Measurements from ENCODE around the gene MOB3C.
"Not testable (repeated sequence)": the region's sequence is repeated elsewhere in the genome, so short reads cannot be mapped to it uniquely, and the experiment has no call there.

Gene MOB3C

DNA sequence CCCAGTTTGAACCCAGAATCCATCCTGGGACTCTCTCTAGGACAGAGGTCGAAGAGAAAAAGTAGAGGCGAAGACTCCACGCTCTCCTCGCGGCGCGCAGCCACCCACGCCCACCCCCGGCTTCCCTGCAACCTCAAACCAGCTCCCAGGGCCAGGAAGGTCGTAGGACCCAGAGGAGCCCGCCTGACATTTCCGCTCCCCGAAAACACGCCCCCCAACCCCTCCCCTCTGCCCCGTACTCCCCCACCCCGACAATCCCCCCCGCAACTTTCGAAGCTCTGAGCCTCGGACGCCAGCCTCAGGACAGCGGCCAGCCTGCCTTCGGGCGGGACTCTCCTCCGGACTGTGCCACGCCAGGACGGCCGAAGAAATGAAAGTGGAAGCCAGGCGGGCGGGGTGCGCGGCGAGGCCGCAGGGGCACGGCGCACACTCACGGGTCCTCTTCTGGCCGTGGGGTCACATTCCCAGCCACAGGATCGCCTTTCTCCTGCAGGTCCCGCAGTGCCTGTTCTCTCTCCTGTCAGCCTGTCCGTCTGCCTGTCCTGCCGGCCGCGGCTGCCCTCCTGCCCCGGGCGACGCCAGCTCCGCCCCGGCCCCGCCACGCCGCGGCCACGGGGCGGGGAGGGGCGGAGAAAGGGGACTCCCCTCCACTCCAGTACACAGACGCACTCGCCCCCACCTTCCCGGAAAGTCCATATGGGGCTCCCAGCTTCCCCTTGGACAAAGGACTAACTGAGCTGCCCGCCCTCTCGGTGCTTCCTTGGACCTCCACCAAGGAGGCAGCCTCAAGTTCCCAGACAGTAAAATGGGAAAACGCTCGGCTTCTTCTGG, at the start of gene MOB3C:
MOB3C (minus strand) TSS at position 535 of the 831 bp plus-strand sequence. CDS start 3,490 bp downstream, outside the sequence.
- peak; percentile 29 to 51 for DNase-seq (ENCODE audit: low read depth in 2 of 2)

DNA sequence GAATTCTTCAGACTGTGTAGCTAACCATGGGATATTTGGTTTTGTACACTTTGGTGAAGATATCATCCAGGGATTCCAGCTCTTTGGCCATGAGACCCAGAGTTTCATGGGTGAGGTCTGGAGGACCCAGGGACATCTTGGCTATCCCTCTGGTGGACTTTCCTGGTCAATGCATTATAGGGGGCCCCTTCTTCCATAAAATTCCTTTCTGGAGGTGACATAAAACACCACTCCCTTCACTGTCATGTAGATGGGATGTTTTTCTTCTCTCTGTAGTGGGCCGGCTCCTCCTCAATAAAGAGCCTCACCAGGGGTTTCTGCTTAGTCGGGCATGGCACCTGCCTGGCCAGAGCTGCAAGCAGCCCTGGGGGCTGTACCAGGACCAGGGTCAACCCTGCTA, 49.4 kb upstream of the MOB3C start:
- no peak for DNase-seq (ENCODE audit: low read depth in 2 of 2)

DNA sequence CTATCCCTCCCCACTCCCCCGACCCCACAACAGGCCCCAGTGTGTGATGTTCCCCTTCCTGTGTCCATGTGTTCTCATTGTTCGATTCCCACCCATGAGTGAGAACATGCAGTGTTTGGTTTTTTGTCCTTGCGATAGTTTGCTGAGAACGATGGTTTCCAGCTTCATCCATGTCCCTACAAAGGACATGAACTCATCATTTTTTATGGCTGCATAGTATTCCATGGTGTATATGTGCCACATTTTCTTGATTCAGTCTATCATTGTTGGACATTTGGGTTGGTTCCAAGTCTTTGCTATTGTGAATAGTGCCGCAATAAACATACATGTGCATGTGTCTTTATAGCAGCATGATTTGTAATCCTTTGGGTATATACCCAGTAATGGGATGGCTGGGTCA, 46.3 kb upstream of the MOB3C start:
- DNase-seq (ENCODE audit: low read depth in 2 of 2) = not testable (repeated sequence)

DNA sequence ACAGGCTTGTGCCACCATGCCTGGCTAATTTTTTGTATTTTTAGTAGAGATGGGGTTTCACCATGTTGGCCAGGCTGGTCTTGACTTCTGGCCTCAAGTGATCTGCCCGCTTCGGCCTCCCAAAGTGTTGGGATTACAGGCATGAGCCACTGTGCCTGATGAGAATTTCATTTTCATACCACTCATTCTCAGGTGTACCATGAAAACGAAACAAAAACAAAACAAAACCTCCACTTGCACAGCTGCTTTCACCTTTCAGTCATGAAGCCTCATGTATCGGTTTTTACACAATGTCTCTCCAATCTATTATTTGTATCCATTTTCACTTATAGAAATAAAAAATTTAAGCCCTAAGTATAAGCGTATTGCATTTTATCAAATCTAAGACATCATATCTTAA, 43.5 kb upstream of the MOB3C start:
- not testable (repeated sequence) for DNase-seq (ENCODE audit: low read depth in 2 of 2)

DNA sequence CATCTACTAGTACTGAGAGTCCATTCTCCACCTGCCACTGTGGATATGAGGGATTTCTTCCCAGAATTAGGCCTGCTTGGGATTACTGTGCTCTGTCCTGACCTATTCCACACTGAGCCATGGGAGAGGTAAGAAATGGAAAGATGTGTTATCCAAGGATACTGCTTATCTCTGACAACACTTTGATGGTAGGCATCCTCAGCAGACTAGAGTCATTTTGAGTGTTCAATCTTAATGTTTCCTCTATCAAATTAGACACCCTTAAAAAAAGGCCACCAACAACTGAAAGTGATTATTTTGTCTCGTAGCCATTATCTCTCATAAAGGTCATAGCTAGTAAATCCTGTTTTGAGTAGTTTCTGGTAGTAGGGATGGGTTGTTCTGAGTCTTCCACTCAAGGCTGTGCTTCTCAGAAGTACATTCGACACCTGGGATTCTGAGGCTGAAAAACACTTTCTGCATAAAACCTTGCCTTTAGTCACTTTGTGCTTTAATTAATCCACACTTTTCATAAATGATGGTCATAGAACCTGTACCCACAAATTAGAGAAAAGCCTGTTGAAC, 42.8 kb upstream of the MOB3C start:
- DNase-seq (ENCODE audit: low read depth in 2 of 2) = no peak

DNA sequence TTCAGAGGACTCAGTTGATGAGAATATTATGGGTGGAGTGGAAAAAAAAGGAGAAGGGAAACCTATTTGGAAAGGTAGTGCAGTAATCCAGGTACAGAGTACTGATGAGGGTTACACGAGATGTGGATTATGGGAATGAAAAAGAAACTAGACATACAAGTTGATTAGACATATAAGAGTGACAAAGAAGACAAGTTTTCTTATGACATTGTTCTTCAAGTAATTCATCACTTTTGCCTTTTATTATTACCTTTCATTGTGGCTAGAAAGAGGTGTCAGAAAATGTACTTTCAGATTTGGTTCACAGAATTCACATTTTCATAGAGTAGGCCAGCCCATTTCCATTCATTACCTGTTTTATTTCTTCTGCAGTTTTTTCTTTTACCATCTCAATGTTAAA, 41.2 kb upstream of the MOB3C start:
- no peak for DNase-seq (ENCODE audit: low read depth in 2 of 2)

DNA sequence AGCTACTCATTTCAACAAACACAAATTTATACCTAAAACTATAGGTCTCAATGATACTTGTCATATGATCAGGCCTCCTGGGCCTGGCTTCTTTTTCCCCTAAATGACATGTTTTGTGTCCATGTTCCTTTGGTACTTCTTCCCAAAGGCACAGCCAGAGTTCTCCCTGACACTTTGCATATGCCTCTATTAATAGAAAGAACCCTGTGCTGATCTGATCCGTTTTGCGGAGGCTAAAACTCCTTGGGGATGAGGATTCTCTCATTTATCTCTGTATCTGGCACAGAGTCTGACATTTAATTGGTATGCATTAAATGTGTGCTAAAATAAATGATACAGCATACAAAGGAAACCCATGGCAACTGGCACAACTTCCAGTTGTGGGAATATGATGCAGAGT, 40.0 kb upstream of the MOB3C start:
- no peak for DNase-seq (ENCODE audit: low read depth in 2 of 2)

DNA sequence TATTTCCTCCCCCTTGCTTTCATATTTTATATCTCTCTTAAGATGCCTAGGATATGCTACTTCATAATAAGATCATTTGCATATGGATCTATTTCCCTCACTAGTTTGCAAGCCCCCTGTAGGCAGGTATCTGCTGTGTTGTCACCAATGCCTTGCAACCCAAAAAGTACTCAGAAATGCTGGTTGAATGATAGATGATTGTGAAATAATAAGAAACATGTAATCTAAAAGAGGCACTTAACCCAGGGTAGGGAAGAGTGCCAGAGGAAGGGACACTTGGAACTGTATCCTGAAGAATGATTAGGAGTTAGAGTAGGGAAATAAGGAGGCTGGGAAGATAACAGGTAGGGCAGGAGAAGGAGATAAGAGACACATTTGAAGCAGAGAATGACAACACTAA, 39.2 kb upstream of the MOB3C start:
- DNase-seq (ENCODE audit: low read depth in 2 of 2) = no peak

DNA sequence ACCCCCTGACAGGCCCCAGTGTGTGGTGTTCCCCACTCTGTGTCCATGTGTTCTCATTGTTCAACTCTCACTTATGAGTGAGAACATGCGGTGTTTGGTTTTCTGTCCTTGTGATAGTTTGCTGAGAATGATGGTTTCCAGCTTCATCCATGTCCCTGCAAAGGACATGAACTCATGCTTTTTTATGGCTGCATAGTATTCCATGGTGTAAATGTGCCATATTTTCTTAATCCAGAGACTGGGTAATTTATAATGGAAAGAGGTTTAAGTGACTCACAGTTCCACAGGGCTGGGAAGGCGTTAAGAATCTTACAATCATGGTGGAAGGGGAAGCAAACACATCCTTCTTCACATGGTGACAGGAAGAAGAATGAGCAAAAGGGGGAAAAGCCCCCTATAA, 38.1 kb upstream of the MOB3C start:
- not testable (repeated sequence) for DNase-seq (ENCODE audit: low read depth in 2 of 2)

DNA sequence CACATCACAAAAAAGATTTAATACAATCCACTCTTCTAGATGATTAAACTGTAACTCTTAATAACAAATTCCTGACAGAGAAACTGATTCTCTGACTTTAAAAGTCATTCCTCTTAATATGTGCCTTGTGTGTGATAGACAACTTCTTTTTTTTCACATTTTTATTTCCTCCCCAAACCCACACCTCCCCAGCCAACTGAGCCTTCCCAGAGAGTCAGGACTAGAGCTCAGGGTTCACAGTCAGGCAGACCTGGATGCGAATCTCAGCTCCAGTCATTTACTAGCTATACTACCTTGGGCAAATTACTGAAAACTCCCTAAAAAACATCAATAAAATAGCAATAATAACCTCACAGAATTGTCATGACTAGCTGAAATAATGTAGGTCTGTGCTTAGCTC, 37.4 kb upstream of the MOB3C start:
- DNase-seq (ENCODE audit: low read depth in 2 of 2) = no peak

DNA sequence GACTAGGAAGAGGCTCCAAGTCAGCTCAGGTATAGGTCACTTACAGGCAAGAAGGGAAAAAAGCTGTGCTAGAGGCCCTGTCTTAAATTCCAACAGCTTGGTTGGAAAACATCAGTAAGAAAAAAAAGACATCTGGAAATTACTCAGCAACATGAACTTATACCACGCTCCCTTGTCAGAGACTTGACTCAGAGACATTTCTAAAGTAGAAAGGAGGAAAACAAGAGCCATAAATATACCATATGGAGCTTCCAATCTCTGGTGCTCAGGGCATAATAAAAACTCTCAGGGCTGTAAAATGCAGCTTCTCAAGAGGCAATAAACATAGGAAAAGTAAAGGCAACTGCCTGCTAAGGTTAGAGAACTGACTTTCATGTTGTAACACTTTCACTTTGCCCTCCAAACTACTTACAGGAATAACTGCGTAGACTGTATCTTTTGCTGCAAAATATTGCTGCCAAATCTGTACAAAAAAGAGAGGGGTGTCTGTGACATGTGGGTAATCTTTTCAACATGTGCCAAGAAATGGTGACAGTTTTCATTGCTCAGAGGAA, 36.9 kb upstream of the MOB3C start:
- no peak for DNase-seq (ENCODE audit: low read depth in 2 of 2)

DNA sequence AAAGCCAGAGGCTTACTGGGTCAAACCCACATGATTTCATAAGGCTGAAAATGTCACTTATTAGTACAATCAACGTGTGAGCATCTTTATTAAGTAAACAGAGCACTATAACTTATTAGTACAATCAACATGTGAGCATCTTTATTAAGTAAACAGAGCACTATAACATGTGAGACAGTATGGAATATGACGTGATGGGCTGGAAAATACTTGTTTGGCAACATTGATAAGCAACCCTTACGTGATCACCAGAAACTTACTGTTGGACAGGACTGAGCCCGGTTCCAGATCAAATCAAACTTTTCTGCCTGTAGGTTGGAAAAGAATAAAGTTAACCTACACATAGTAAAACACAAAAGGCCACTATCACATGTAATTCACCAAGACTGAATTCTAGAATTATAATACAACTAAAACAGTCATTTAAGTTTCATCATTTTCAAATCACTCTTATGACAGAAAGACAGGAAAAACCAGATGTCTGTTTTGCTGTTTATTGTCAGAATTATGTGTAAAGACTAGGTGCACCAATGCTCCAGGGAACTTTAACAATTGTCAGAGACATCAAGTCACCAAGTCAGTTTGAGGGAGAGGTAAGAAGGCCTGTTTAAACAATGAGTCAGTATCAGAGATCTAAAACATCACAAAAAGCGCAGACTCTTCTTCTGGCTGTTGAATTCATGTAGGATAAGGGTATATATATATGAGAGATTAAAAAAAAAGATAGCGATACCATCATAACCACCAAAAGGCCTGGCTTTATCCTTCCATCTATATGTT, 35.9 kb upstream of the MOB3C start:
- DNase-seq (ENCODE audit: low read depth in 2 of 2) = no peak

DNA sequence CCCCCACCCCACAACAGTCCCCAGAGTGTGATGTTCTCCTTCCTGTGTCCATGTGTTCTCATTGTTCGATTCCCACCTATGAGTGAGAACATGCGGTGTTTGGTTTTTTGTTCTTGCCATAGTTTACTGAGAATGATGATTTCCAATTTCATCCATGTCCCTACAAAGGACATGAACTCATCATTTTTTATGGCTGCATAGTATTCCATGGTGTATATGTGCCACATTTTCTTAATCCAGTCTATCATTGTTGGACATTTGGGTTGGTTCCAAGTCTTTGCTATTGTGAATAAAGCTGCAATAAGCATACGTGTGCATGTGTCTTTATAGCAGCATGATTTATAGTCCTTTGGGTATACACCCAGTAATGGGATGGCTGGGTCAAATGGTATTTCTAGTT, 34.5 kb upstream of the MOB3C start:
- not testable (repeated sequence) for DNase-seq (ENCODE audit: low read depth in 2 of 2)

DNA sequence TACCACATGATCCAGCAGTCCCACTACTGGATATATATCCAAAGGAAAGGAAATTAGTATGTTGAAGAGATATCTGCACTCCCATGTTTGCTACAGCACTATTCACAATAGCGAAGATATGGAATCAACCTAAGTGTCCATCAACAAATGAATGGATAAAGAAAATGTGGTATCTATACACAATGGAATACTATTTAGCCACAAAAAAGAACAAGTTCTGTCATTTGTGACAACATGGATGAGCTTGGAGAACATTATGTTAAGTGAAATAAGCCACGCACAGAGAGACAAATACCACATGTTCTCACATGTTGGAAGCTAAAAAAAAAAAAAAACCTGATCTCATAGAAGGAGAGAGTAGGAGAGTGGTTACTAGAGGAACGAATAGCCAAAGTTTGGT, 33.9 kb upstream of the MOB3C start:
- no peak for DNase-seq (ENCODE audit: low read depth in 2 of 2)

DNA sequence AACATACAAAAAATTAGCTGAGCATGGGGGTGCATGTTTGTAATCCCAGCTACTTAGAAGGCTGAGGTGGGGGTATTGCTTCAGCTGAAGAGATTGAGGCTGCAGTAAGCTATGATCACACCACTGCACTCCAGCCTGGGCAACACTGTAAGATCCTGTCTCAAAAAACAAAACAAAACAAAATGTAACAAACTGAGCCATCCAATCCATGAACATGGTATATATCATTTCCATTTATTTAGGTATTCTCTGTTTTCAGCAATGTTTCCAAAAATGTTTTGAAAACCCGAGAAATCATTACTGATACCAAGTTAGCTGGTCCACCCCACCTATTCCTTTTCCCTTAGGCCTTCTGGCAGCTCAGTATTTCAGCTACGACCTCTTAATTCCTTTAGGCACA, 33.2 kb upstream of the MOB3C start:
- DNase-seq (ENCODE audit: low read depth in 2 of 2) = no peak

DNA sequence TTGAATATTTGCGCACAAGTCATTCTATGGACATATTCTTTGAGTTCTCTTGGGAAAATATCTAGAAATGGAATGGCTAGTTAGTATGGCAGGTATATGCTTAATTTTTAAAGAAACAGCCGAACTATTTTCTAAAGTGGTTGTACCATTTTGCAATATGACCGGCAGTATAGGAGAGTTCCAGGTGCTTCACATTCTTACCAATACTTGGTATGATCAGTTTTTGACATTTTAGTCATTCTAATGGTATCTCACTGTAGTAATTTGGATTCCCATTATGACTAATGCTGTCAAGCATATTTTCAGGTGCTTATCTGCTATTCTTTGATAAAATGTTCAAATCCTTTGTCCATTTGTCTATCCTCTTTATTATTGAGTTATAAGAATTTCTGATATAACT, 31.0 kb upstream of the MOB3C start:
- no peak for DNase-seq (ENCODE audit: low read depth in 2 of 2)

DNA sequence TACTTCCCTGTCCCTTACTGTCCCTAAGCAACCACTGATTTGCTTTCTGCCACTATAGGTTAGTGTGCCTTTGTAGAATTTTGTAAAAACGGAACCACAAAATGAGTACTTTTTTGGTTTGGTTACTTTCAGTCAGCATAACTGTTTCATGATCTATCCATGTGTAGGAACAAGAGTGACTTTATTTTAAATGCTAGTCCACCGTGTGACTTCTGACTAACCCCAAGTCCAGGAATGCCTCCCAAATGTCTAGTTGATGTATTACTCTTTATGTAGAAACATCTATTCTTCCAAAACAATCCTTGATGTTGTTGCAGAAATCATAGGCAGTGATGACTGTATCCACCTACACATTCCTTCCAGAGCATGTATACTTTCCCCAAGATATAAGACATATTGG, 30.2 kb upstream of the MOB3C start:
- DNase-seq (ENCODE audit: low read depth in 2 of 2) = no peak

DNA sequence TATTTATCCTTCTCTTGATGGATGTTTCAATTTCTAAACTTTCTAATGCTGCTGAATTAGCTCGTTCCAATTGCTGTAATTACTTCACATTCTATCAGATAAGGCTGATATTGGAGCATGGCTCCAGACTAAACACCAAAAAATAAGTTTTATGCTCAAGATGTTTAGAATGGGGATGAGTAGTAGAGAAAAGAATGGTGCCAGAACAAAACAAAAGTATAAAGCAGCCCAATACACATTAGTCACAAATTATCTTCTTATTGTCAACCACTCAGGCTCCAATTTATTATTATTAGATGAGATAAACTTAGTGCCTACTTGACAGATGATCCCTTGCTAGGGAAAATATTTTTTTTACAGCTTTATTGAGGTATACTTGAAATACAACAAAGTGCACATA, 29.7 kb upstream of the MOB3C start:
- DNase-seq (ENCODE audit: low read depth in 2 of 2) = no peak

DNA sequence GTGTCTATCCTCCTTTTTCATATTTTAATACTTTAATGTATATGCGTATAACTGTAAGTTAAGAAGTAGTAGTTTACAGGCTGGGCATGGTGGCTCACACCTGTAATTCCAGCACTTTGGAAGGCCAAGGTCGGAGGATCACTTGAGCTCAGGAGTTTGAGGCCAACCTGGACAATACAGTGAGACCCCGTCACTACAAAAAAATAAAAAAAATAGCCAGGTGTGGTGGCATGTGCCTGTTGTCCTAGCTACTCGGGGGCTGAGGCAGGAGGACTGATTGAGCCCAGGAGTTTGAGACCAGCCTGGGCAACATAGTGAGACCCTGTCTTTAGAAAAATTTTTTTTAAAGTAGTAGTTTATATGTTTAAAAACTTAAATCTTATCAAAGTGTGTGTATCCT, 29.2 kb upstream of the MOB3C start:
- no peak for DNase-seq (ENCODE audit: low read depth in 2 of 2)

DNA sequence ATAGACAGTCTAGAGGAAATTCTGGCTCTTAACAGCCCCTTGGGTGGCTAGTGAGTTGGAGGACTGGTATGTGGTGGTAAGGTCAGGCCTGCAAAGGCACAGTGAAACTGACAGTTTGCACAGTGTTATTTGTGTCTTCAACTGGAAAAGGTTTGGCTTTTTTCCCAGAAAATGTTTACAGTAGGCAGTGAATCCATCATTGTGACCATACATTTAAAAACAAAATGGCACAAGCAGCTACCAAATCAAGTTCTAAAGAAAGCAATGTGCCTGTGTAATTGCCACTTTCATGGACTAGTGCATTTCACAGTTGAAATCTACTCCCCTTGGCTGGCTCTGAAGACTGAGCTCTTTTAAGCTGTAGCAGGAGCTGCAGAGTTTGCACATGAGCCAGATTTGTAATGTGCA, 26.8 kb upstream of the MOB3C start:
- no peak for DNase-seq (ENCODE audit: low read depth in 2 of 2)

DNA sequence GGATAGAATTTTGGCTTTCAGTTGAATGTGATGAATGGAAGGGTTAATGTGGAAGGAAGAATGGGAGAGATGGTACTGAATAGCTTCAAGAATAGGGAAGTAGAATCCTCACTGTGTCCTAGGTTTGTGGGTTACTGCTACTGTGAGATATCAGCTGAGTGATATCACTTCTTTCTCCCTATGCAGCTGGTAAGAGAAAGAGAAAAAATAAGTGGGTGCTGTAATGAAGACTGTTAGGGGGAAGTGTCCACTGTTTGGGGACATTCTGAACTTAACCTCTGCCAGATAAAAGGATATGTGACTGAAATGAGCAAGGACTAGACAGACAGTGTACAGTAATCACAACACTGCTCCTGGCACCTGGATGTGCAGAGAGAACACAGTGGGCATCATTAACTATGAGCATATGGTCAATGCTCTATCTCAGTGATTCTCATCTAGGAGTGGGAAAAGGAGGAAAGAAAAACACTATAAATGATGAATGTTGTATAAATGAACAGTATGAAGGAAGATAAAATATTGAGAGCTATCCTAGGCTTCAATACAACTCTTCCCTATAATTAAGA, 25.6 kb upstream of the MOB3C start:
- no peak for DNase-seq (ENCODE audit: low read depth in 2 of 2)

DNA sequence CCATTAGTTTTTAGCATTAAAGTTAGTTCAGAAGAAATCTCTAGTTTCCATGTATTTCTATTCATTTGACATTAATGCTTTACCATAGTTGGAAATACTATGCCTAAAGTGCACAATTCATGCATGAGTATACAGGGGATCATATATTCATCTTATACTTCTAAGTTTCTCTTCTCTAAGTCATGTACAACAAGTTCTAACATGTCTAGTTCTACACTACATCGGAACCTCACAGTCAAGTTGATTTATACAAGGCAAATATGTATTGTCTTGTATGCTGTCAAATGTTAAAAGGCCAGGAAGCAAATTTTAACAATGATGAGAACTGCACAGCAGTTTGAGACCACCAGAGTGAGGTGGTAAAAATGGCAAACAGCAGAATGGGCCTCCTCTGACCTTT, 22.9 kb upstream of the MOB3C start:
- DNase-seq (ENCODE audit: low read depth in 2 of 2) = no peak
